HUES6 (cell line): ENCODE data around the gene SLC18B1.

Experiments used
- H3K27ac ChIP-seq: 2 replicates; pipeline ENCODE4 v1.7.0; 2013; ENCODE audit warnings: low read depth, mild to moderate bottlenecking, low read length, inconsistent platforms
- H3K27me3 ChIP-seq: 2 replicates; pipeline ENCODE4 v1.6.1; 2013; ENCODE audit warnings: low read length; ENCODE audit not compliant: control insufficient read depth, insufficient read depth
- H3K36me3 ChIP-seq: 2 replicates; pipeline ENCODE4 v1.6.1; 2013; ENCODE audit warnings: low read length; ENCODE audit not compliant: control insufficient read depth, insufficient read depth
- H3K4me1 ChIP-seq: 2 replicates; pipeline ENCODE4 v1.6.1; 2013; ENCODE audit warnings: low read length; ENCODE audit not compliant: control insufficient read depth, insufficient read depth
- H3K4me3 ChIP-seq: 2 replicates; pipeline ENCODE4 v1.5.1; 2013; ENCODE audit warnings: low read depth, low read length
- H3K9ac ChIP-seq: one replicate; pipeline ENCODE4 v1.6.1; 2013; ENCODE audit warnings: mild to moderate bottlenecking, low read length
- H3K9me3 ChIP-seq: 2 replicates; pipeline ENCODE4 v1.6.1; 2013; ENCODE audit warnings: low read depth, low read length; ENCODE audit not compliant: control insufficient read depth, insufficient read depth

SLC18B1 gene

DNA sequence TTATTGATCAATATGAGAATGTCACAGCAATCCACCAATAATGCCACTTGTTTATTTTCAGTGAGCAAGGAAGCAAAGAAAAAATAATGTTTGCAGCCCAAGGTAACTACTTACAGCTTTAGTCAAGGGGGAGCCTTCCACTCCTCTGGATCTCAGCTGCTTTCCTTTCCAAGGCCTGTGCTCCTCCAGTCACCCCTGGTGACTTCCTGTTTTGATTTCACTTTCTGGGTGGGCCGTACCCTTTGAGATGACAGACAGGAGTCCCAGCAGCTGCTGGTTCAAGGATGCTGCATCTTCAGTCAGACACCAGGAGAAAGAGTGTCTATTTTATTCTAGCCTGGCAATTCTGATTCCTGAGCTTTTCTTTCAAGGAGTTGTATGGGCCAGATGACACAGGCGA is 35.2 kb downstream of the SLC18B1 start:
- Histone ChIP-seq H3K9me3 (no peaks in the 10 kb centered on the region), H3K27me3 (no peaks in the 10 kb centered on the region), H3K36me3 (no peaks in the 10 kb centered on the region), H3K27ac (no peak overlapping the region), H3K9ac (no peak overlapping the region), H3K4me1 (no peaks in the 10 kb centered on the region), H3K4me3 (no peak overlapping the region)

GRCh38 chr6:132760256-132760655 is 38.2 kb downstream of the SLC18B1 start:
- Histone ChIP-seq H3K27me3 (no peaks in the 10 kb centered on the region), H3K27ac (no peak overlapping the region), H3K4me3 (no peak overlapping the region), H3K9ac (no peak overlapping the region), H3K9me3 (no peaks in the 10 kb centered on the region), H3K36me3 (no peaks in the 10 kb centered on the region), H3K4me1 (no peaks in the 10 kb centered on the region)

GRCh38 chr6:132758689-132759088 is 39.7 kb downstream of the SLC18B1 start:
- Histone ChIP-seq H3K36me3 (no peaks in the 10 kb centered on the region), H3K27me3 (no peaks in the 10 kb centered on the region), H3K9ac (no peak overlapping the region), H3K4me3 (no peak overlapping the region), H3K27ac (no peak overlapping the region), H3K4me1 (no peaks in the 10 kb centered on the region), H3K9me3 (no peaks in the 10 kb centered on the region)

DNA sequence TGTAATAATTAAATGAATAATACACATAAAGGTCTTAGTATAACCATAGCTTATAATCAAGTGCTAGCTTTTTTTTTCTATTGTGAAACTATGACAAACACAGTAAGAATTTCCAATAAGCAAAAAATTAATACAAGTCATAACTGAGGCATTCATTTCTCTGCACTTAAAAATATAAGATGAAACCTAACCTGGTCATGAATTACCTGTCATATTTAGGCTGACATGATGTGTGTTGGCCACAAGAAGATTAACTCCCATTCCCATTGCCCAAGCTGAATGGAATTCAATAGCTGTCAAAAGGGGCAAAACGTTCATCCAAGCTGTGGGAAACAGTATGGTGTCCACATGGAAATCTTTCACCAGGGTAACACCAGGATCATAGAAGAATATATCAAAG is 46.2 kb downstream of the SLC18B1 start:
- H3K4me3 ChIP-seq, result no peak overlapping the region
- no peaks in the 10 kb centered on the region for H3K9me3 ChIP-seq
- H3K27ac ChIP-seq, result no peak overlapping the region
- no peaks in the 10 kb centered on the region for H3K36me3 ChIP-seq
- no peak overlapping the region for H3K9ac ChIP-seq
- H3K4me1 ChIP-seq, result no peaks in the 10 kb centered on the region
- no peaks in the 10 kb centered on the region for H3K27me3 ChIP-seq

- H3K27ac ChIP-seq, result no peak overlapping the region
- H3K27me3 ChIP-seq, result no peaks in the 10 kb centered on the region
- no peaks in the 10 kb centered on the region for H3K4me1 ChIP-seq
- H3K9ac ChIP-seq, result no peak overlapping the region
- no peaks in the 10 kb centered on the region for H3K9me3 ChIP-seq
- H3K36me3 ChIP-seq, result no peaks in the 10 kb centered on the region
- no peak overlapping the region for H3K4me3 ChIP-seq
Observed at GRCh38 chr6:132751828-132752227, 46.6 kb downstream of the SLC18B1 start.

GRCh38 chr6:132751306-132751705 is 47.1 kb downstream of the SLC18B1 start:
- Histone ChIP-seq H3K4me1 (no peaks in the 10 kb centered on the region), H3K27me3 (no peaks in the 10 kb centered on the region), H3K27ac (no peak overlapping the region), H3K4me3 (no peak overlapping the region), H3K36me3 (no peaks in the 10 kb centered on the region), H3K9me3 (no peaks in the 10 kb centered on the region), H3K9ac (no peak overlapping the region)

DNA sequence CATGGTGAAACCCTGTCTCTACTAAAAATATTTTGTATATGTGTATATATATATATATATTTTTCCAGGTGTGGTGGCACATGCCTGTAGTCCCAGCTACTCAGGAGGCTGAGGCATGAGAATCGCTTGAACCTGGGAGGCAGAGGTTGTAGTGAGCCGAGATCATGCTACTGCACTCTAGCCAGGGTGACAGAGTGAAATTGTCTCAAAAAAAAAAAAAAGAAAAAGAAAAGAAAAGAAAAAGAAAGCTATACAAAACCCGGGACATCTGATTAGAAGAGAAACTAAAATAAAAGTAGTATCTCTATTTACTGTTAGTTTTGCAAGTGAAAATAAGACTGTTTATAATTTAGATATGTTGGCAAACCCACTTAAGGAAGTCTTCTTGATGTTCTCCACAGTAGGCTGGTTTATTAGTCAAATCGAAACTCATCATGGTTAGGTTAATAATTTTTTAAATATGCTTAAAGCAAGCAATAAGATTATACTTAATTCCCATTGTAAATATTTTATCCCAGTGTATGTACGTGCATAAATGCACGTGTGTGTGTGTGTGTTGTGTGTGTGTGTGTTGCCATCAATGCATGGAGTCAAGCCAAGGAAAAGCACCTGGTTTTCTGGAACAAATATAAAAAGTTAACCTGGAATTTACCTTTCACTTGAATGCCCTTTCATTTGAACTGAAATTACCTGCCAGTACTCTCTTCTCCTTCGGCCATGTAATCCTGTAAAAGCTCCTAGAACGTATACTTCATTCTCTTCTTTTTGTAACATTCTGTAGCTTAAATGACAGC is 47.8 kb downstream of the SLC18B1 start:
- no peaks in the 10 kb centered on the region for H3K27me3 ChIP-seq
- no peaks in the 10 kb centered on the region for H3K36me3 ChIP-seq
- no peaks in the 10 kb centered on the region for H3K9me3 ChIP-seq
- no peak overlapping the region for H3K9ac ChIP-seq
- H3K4me1 ChIP-seq, result no peaks in the 10 kb centered on the region
- H3K27ac ChIP-seq, result no peak overlapping the region
- no peak overlapping the region for H3K4me3 ChIP-seq

- no peaks in the 10 kb centered on the region for H3K9me3 ChIP-seq
- no peaks in the 10 kb centered on the region for H3K4me1 ChIP-seq
Observed at GRCh38 chr6:132749111-132749510, 49.3 kb downstream of the SLC18B1 start.

DNA sequence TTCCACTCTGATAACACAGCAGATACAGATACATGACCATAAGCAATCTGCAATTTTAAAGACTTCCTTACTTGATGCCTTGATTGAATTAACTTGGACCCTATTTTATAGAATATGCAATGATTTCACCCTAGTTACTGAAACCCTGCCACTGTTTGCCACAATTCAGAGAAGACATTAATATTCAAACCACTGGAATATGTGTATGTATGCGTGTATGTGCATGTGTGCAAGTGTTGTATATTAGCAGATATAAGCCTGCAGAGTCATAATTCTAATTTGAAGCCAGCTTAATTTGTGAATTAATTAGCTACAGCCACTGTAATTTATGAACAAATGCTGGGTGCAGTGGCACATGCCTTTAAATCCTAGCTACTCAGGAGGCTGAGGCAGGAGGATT is 50.0 kb downstream of the SLC18B1 start:
- H3K27ac ChIP-seq, result no peak overlapping the region
- no peaks in the 10 kb centered on the region for H3K36me3 ChIP-seq

More at GRCh38 chr6:132749111-132749510, 49.3 kb downstream of the SLC18B1 start:
- no peak overlapping the region for H3K27ac ChIP-seq
- no peaks in the 10 kb centered on the region for H3K36me3 ChIP-seq
- H3K27me3 ChIP-seq, result no peaks in the 10 kb centered on the region
- H3K4me3 ChIP-seq, result no peak overlapping the region
- H3K9ac ChIP-seq, result no peak overlapping the region

GRCh38 chr6:132746048-132746447 is 52.4 kb downstream of the SLC18B1 start:
- H3K27me3 ChIP-seq, result no peaks in the 10 kb centered on the region
- H3K36me3 ChIP-seq, result no peaks in the 10 kb centered on the region
- no peak overlapping the region for H3K27ac ChIP-seq

More for the DNA sequence above, 50.0 kb downstream of the SLC18B1 start:
- Histone ChIP-seq H3K4me3 (no peak overlapping the region), H3K9ac (no peak overlapping the region), H3K27me3 (no peaks in the 10 kb centered on the region), H3K4me1 (no peaks in the 10 kb centered on the region), H3K9me3 (no peaks in the 10 kb centered on the region)

DNA sequence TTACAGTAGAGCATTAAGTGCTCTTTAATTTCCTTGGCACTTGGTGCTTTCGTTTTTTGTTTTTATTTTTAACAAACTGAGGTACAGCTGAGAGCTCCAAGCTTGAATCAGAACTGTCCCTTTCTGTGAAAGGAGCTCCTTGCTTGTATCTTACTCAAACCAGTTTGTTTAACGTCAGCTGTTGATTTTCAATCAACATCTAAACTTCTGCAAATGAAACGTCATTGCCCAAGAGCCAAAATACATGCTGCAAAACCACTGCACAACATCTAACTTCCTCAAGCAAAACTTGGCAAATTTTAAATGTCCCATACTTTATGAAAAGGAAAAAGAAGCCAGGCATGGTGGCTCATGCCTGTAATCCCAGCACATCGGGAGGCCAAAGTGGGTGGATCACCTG is 55.9 kb downstream of the SLC18B1 start:
- Histone ChIP-seq H3K27ac (no peak overlapping the region), H3K27me3 (no peaks in the 10 kb centered on the region), H3K4me3 (no peak overlapping the region), H3K36me3 (no peaks in the 10 kb centered on the region), H3K9me3 (no peaks in the 10 kb centered on the region), H3K9ac (no peak overlapping the region), H3K4me1 (no peaks in the 10 kb centered on the region)

More at GRCh38 chr6:132746048-132746447, 52.4 kb downstream of the SLC18B1 start:
- Histone ChIP-seq H3K9ac (no peak overlapping the region), H3K4me3 (no peak overlapping the region), H3K9me3 (no peaks in the 10 kb centered on the region), H3K4me1 (no peaks in the 10 kb centered on the region)
